ENCODE data around the gene ST6GALNAC6.
A peak's percentile ranks its signal among the peaks of the same experiment; 100 is the strongest.
"Not testable (repeated sequence)": the region's sequence is repeated elsewhere in the genome, so short reads cannot be mapped to it uniquely, and the experiment has no call there.

Gene ST6GALNAC6

DNA sequence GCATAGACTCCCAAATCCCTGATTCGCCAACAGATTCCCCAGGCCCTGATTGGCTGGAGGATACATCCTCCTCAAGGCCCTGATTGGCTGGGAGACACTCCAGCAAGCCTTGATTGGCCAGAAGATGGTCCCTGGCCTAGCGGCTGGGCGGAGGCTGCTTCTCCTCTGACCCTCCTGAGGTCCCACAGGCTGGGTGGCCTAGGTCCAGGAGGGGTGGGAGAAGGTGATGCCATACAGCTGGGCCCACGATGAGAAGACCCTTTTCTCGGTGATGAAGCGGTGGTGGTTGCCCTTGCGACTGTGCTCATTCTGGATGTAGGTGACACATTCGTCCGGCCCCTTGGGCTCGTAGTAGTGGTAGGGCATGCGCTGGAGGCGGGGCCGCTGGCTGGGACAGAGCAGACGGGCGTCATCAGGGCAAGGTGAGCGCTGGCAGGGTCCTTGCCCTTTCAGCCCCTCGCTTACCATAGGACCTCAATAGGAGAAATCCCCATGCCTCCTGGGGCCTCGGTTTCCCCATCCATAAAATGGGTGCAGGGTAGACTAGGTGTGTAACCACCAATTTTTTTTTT is 12.9 kb downstream of the ST6GALNAC6 start:
- Mint-ChIP-seq H3K4me1 (peaks cover 10% of the 10 kb centered on the region), H3K4me3 (no peak overlapping the region), H3K27me3 (ENCODE audit: low read depth) (no peaks in the 10 kb centered on the region), H3K9me3 (no peaks in the 10 kb centered on the region), H3K27ac (peak overlapping the region in 1 of 3 experiments; percentile 61), H3K36me3 (ENCODE audit: low read depth) (peaks cover 54% of the 10 kb centered on the region)
- TF ChIP-seq, protein P1, sequence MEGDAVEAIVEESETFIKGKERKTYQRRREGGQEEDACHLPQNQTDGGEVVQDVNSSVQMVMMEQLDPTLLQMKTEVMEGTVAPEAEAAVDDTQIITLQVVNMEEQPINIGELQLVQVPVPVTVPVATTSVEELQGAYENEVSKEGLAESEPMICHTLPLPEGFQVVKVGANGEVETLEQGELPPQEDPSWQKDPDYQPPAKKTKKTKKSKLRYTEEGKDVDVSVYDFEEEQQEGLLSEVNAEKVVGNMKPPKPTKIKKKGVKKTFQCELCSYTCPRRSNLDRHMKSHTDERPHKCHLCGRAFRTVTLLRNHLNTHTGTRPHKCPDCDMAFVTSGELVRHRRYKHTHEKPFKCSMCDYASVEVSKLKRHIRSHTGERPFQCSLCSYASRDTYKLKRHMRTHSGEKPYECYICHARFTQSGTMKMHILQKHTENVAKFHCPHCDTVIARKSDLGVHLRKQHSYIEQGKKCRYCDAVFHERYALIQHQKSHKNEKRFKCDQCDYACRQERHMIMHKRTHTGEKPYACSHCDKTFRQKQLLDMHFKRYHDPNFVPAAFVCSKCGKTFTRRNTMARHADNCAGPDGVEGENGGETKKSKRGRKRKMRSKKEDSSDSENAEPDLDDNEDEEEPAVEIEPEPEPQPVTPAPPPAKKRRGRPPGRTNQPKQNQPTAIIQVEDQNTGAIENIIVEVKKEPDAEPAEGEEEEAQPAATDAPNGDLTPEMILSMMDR (IDR thresholded peaks at IDR 0.05; ENCODE audit: unreplicated experiment in 3 of 3): no peak

DNA sequence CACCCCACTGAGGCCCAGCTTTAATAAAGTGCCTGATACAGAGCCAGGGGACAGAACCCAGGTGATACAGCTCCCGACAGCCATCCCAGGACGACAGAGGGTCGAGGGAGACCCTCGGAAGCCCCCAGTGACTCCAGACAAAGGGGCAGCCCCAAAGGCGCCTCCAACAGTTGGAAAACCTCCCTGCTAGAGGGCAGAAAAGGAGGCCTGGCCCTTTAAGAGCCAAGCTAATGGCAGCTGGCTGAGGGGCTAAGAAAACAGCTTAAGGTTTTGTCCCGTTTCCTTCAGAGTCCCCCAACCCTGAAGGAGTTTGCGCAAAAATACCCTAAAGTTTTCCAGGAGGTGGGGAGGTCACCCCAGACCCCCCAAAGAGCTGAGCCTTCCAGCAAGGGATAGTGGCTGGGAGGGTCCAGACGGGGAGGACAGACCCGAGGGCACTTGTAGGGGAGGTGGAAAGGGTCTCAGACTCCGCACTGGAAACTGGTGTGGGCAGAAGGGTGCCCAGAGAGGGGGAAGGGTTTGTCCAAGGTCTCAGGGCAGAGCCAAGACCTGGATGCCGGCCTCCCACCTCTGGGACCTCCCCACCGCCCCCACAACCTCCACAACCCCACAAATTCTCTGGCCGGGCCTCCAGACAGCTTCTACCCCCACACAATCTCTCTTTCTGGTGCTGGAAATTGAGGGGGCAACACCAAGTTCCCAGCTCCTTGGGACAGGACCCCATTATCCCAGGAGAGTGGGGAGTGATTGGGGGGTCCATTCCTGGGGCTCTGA is 13.7 kb downstream of the ST6GALNAC6 start:
- TF ChIP-seq, protein P1 (IDR thresholded peaks at IDR 0.05; ENCODE audit: unreplicated experiment in 3 of 3): no peak
- Mint-ChIP-seq H3K9me3 (no peaks in the 10 kb centered on the region), H3K4me3 (no peak overlapping the region), H3K4me1 (peaks cover 10% of the 10 kb centered on the region), H3K27ac (peak overlapping the region in 1 of 3 experiments; percentile 61), H3K27me3 (ENCODE audit: low read depth) (no peaks in the 10 kb centered on the region), H3K36me3 (ENCODE audit: low read depth) (peaks cover 46% of the 10 kb centered on the region)

GRCh38 chr9:127884976-127885490 is 14.4 kb downstream of the ST6GALNAC6 start:
- Mint-ChIP-seq H3K36me3 (ENCODE audit: low read depth) (peaks cover 41% of the 10 kb centered on the region), H3K4me3 (no peak overlapping the region), H3K9me3 (no peaks in the 10 kb centered on the region), H3K27me3 (ENCODE audit: low read depth) (no peaks in the 10 kb centered on the region), H3K27ac (peak overlapping the region in 1 of 3 experiments; percentile 63), H3K4me1 (peaks cover 10% of the 10 kb centered on the region)
- TF ChIP-seq, protein P1 (IDR thresholded peaks at IDR 0.05; ENCODE audit: unreplicated experiment in 3 of 3): no peak

DNA sequence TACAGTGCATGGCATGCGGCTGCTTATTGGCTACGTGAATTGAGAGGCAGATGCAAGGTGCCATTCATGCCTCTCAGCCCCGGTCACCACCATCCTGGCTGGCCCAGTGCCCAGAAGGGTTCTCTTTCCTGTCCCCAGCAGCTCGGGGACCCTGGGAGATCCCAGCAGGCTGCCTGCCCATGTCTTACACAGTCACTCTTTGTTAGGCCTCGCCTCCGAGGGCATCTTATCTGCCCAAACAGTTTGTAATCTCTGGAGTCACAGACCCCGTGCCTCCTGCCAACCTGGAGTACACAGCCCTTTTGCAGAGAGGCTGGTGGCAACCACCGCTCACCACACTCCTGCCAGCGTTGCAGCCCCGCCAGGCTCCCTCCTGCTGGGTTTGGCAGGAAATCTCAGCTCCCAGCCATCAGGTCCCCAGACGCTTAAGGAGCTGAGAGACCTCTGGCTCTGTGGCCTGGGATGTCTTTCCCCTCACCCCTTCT is 14.9 kb downstream of the ST6GALNAC6 start:
- Mint-ChIP-seq H3K4me1 (peaks cover 10% of the 10 kb centered on the region), H3K27ac (peak overlapping the region in 1 of 3 experiments; percentile 63), H3K9me3 (no peaks in the 10 kb centered on the region)

DNA sequence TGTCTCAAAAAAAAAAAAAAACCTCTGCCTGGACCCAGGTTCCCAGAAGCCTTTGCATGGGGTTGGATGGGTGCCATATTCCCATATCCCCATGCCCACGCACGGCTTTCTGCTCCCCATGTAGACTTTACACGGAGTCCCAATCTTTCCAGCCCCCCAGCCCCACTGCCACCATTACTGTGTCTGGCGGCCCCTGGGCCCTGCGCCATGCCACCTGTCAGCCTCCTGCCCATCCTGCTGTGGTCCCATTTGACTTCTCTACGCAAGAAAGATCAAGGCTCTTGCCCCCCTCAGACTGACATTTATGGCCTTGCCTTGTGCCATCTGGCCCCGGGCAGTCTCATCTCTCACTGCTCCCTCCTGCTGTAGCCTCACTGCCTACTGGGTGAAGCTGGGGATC is 15.4 kb downstream of the ST6GALNAC6 start:
- H3K9me3 Mint-ChIP-seq: no peaks in the 10 kb centered on the region
- H3K36me3 Mint-ChIP-seq (ENCODE audit: low read depth): peaks cover 39% of the 10 kb centered on the region
- no peak overlapping the region for H3K4me3 Mint-ChIP-seq
- no peaks in the 10 kb centered on the region for H3K27me3 Mint-ChIP-seq (ENCODE audit: low read depth)
- H3K4me1 Mint-ChIP-seq: peaks cover 12% of the 10 kb centered on the region
- TF ChIP-seq, protein P1 (IDR thresholded peaks at IDR 0.05; ENCODE audit: unreplicated experiment in 3 of 3): no peak
- peak overlapping the region in 1 of 3 experiments; percentile 63 for H3K27ac Mint-ChIP-seq

More for the DNA sequence above, 14.9 kb downstream of the ST6GALNAC6 start:
- Mint-ChIP-seq H3K27me3 (ENCODE audit: low read depth) (no peaks in the 10 kb centered on the region), H3K4me3 (no peak overlapping the region), H3K36me3 (ENCODE audit: low read depth) (peaks cover 39% of the 10 kb centered on the region)
- TF ChIP-seq, protein P1 (IDR thresholded peaks at IDR 0.05; ENCODE audit: unreplicated experiment in 3 of 3): no peak

- H3K27ac Mint-ChIP-seq; H3K9me3 Mint-ChIP-seq; H3K27me3 Mint-ChIP-seq (ENCODE audit: low read depth); H3K4me3 Mint-ChIP-seq: not testable (repeated sequence)
- H3K4me1 Mint-ChIP-seq: peaks cover 24% of the 10 kb centered on the region
- H3K36me3 Mint-ChIP-seq (ENCODE audit: low read depth): peaks cover 28% of the 10 kb centered on the region
Measured at GRCh38 chr9:127881715-127882114, 17.7 kb downstream of the ST6GALNAC6 start.
